Prostate gland (tissue), 2 donors: ENCODE data around the gene RARS2.
"Not testable (repeated sequence)": the region's sequence is repeated elsewhere in the genome, so short reads cannot be mapped to it uniquely, and the experiment has no call there.

Source experiments
- CTCF ChIP-seq, 4 experiments: fragments of 200-600 bp in 2 of 4; fragments of 450-650 bp in 2 of 4; sonication (generic) in 2 of 4; IDR thresholded peaks; 1 replicate in 3 of 4; 2 replicates in 1 of 4; pipeline ENCODE4 v1.5.1; 2016 to 2019; ENCODE audit warnings: antibody characterized with exemption in 4 of 4, mild to moderate bottlenecking in 2 of 4, moderate library complexity in 2 of 4
- POLR2A ChIP-seq: fragments of 450-650 bp; IDR thresholded peaks from one replicate; pipeline ENCODE4 v1.6.1; 2016; ENCODE audit warnings: antibody characterized with exemption, mild to moderate bottlenecking
- POLR2AphosphoS5 ChIP-seq: sonication (generic); formaldehyde crosslinking; IDR thresholded peaks from one replicate; pipeline ENCODE4 v1.6.1; 2017; ENCODE audit warnings: antibody characterized with exemption

GRCh38 chr6:87613018-87613417 lies 23.2 kb upstream of the RARS2 start:
- TF ChIP-seq CTCF (IDR thresholded peaks at IDR 0.05); POLR2A; POLR2AphosphoS5: not testable (repeated sequence)
